ENCODE data around the gene ARHGAP26.

Gene ARHGAP26

GRCh38 chr5:143085319-143085917 lies 315.2 kb downstream of the ARHGAP26 start:
- TF ChIP-seq CTCF (IDR thresholded peaks at IDR 0.05) = no peak

- no peak for TF ChIP-seq CTCF (IDR thresholded peaks at IDR 0.05)
Observed at GRCh38 chr5:143086546-143086907, 316.4 kb downstream of the ARHGAP26 start.

GRCh38 chr5:143086908-143087637 lies 316.9 kb downstream of the ARHGAP26 start:
- no peak for TF ChIP-seq CTCF (IDR thresholded peaks at IDR 0.05)

GRCh38 chr5:143093452-143094086 lies 323.4 kb downstream of the ARHGAP26 start:
- no peak for TF ChIP-seq CTCF (IDR thresholded peaks at IDR 0.05)

- TF ChIP-seq CTCF (IDR thresholded peaks at IDR 0.05) = no peak
Observed at GRCh38 chr5:143094087-143094521, 323.9 kb downstream of the ARHGAP26 start.

- TF ChIP-seq CTCF (IDR thresholded peaks at IDR 0.05) = no peak
Observed at GRCh38 chr5:143101121-143101520, 330.9 kb downstream of the ARHGAP26 start.

- no peak for TF ChIP-seq CTCF (IDR thresholded peaks at IDR 0.05)
Observed at GRCh38 chr5:143101725-143102386, 331.7 kb downstream of the ARHGAP26 start.
